WTC11 (cell line): ENCODE measurements around the gene FSCB. TPM values are rescaled to one million over a fixed set of nuclear protein-coding genes. Genes with fewer than 3 reads are reported as not detected.

Experiments
- ATAC-seq: fragments of 200-7000 bp; cut with Tn5 transposase; 2 replicates; pipeline ENCODE4 v1.10.0; 2021; ENCODE audit warnings: mild to moderate bottlenecking, moderate library complexity
- CTCF ChIA-PET: fragments of 300-600 bp; sonication (Branson Sonifier 250); formaldehyde crosslinking; loops from one replicate; lab custom pipeline; 2021; ENCODE audit warnings: antibody characterized with exemption; lab: Charles Lee
- POLR2A ChIA-PET: fragments of 350-600 bp; sonication (Branson Sonifier 250); formaldehyde crosslinking; loops from one replicate; lab custom pipeline; 2021; ENCODE audit warnings: antibody characterized with exemption; lab: Charles Lee
- DNase-seq: peaks from one replicate; pipeline ENCODE4 v3.0.0; 2021; ENCODE audit warnings: low spot score
- H3K27ac Mint-ChIP-seq: 2 replicates; pipeline ENCODE4 v1.8.0; 2021; ENCODE audit warnings: mixed read lengths
- H3K27me3 Mint-ChIP-seq: 2 replicates; pipeline ENCODE4 v1.8.0; 2021; ENCODE audit warnings: low read depth, mild to moderate bottlenecking, moderate library complexity, mixed read lengths
- H3K36me3 Mint-ChIP-seq: 2 replicates; pipeline ENCODE4 v1.8.0; 2021; ENCODE audit warnings: mixed read lengths
- H3K4me1 Mint-ChIP-seq: 2 replicates; pipeline ENCODE4 v1.8.0; 2022; ENCODE audit warnings: mixed read lengths
- H3K4me3 Mint-ChIP-seq: 2 replicates; pipeline ENCODE4 v1.8.0; 2021; ENCODE audit warnings: mild to moderate bottlenecking, moderate library complexity, mixed read lengths
- H3K9me3 Mint-ChIP-seq: 2 replicates; pipeline ENCODE4 v1.8.0; 2021; ENCODE audit warnings: mixed read lengths
- AFF4 ChIP-seq: sonication (generic); formaldehyde crosslinking; IDR thresholded peaks from 2 replicates; pipeline ENCODE4 v1.8.1; 2023; ENCODE audit warnings: mild to moderate bottlenecking, missing genetic modification reagents, borderline replicate concordance
- AR ChIP-seq: fragments of 250-450 bp; sonication (Bioruptor Pico); IDR thresholded peaks from 2 replicates; pipeline ENCODE4 v1.9.0; 2021; ENCODE audit warnings: mild to moderate bottlenecking
- ATF3 ChIP-seq: sonication (generic); formaldehyde crosslinking; conservative IDR thresholded peaks from 2 replicates; pipeline ENCODE4 v1.8.1; 2022; ENCODE audit warnings: mild to moderate bottlenecking, missing genetic modification reagents
- CBFB ChIP-seq: sonication (generic); formaldehyde crosslinking; IDR thresholded peaks from 2 replicates; pipeline ENCODE4 v1.8.1; 2022; ENCODE audit warnings: mild to moderate bottlenecking, low read depth, missing genetic modification reagents
- ELF4 ChIP-seq: sonication (generic); formaldehyde crosslinking; IDR thresholded peaks from 2 replicates; pipeline ENCODE4 v1.8.1; 2022; ENCODE audit warnings: low read depth, mild to moderate bottlenecking, moderate library complexity, missing genetic modification reagents
- JUN ChIP-seq: sonication (generic); formaldehyde crosslinking; IDR thresholded peaks from 2 replicates; pipeline ENCODE4 v1.8.0; 2023; ENCODE audit warnings: mild to moderate bottlenecking, missing genetic modification reagents
- KAT7 ChIP-seq: sonication (generic); formaldehyde crosslinking; IDR thresholded peaks from 2 replicates; pipeline ENCODE4 v1.8.1; 2023; ENCODE audit warnings: missing genetic modification reagents, mild to moderate bottlenecking, borderline replicate concordance
- NFATC4 ChIP-seq: fragments of 250-450 bp; sonication (Bioruptor Pico); IDR thresholded peaks from 2 replicates; pipeline ENCODE4 v1.9.0; 2021; ENCODE audit warnings: mild to moderate bottlenecking
- NFYB ChIP-seq: sonication (generic); formaldehyde crosslinking; conservative IDR thresholded peaks from 2 replicates; pipeline ENCODE4 v1.8.0; 2022; ENCODE audit warnings: low read depth, missing genetic modification reagents
- NR2C2 ChIP-seq: sonication (generic); formaldehyde crosslinking; IDR thresholded peaks from 2 replicates; pipeline ENCODE4 v1.8.0; 2022; ENCODE audit warnings: mild to moderate bottlenecking, missing genetic modification reagents
- RELA ChIP-seq: sonication (generic); formaldehyde crosslinking; IDR thresholded peaks from 2 replicates; pipeline ENCODE4 v1.8.1; 2022; ENCODE audit warnings: missing genetic modification reagents, mild to moderate bottlenecking, borderline replicate concordance
- ZNF121 ChIP-seq: sonication (generic); formaldehyde crosslinking; IDR thresholded peaks from 2 replicates; pipeline ENCODE4 v1.8.0; 2023; ENCODE audit warnings: missing genetic modification reagents
- ZNF232 ChIP-seq: sonication (generic); formaldehyde crosslinking; IDR thresholded peaks from 2 replicates; pipeline ENCODE4 v1.8.0; 2022; ENCODE audit warnings: mild to moderate bottlenecking, missing genetic modification reagents
- ZNF281 ChIP-seq: sonication (generic); formaldehyde crosslinking; IDR thresholded peaks from 2 replicates; pipeline ENCODE4 v1.8.0; 2023; ENCODE audit warnings: mild to moderate bottlenecking, missing genetic modification reagents
- ZNF671 ChIP-seq: fragments of 250-450 bp; sonication (Bioruptor Pico); IDR thresholded peaks from 2 replicates; pipeline ENCODE4 v1.8.0; 2021; ENCODE audit warnings: mild to moderate bottlenecking
- total RNA-seq: library from RNA; stranded (reverse); gene quantifications from 3 replicates; pipeline ENCODE4 v1.2.3, GENCODE V29; 2021
- TF ChIP-seq, protein P1 (sequence below): sonication (generic); formaldehyde crosslinking; IDR thresholded peaks from 2 replicates; pipeline ENCODE4 v1.8.1; 2022; ENCODE audit warnings: low read depth, mild to moderate bottlenecking, moderate library complexity, missing genetic modification reagents, borderline replicate concordance
- TF ChIP-seq, protein P2 (sequence below): sonication (generic); formaldehyde crosslinking; IDR thresholded peaks from 2 replicates; pipeline ENCODE4 v1.8.1; 2023; ENCODE audit warnings: mild to moderate bottlenecking, moderate library complexity, missing genetic modification reagents
- TF ChIP-seq, protein P3 (sequence below): sonication (generic); formaldehyde crosslinking; IDR thresholded peaks from 2 replicates; pipeline ENCODE4 v1.8.0; 2023; ENCODE audit warnings: missing genetic modification reagents
- TF ChIP-seq, protein P4 (sequence below): sonication (generic); formaldehyde crosslinking; IDR thresholded peaks from 2 replicates; pipeline ENCODE4 v1.8.1; 2023; ENCODE audit warnings: mild to moderate bottlenecking, missing genetic modification reagents, moderate library complexity

Gene FSCB
- total RNA-seq, 1 experiment from 2014 or later = not detected

GRCh38 chr14:44462381-44462780, 44.7 kb downstream of the FSCB start:
- TF ChIP-seq NFYB = no peak
- no peak for TF ChIP-seq ZNF232 (CRISPR knock-in tag)
- TF ChIP-seq CBFB (CRISPR knock-in tag) = no peak
- TF ChIP-seq RELA = no peak
- no peak for TF ChIP-seq ZNF671
- no peak for TF ChIP-seq NFATC4
- no peak for TF ChIP-seq ZNF281 (CRISPR knock-in tag)
- TF ChIP-seq ELF4 (CRISPR knock-in tag) = no peak
- no peak for TF ChIP-seq JUN
- TF ChIP-seq, protein P1, sequence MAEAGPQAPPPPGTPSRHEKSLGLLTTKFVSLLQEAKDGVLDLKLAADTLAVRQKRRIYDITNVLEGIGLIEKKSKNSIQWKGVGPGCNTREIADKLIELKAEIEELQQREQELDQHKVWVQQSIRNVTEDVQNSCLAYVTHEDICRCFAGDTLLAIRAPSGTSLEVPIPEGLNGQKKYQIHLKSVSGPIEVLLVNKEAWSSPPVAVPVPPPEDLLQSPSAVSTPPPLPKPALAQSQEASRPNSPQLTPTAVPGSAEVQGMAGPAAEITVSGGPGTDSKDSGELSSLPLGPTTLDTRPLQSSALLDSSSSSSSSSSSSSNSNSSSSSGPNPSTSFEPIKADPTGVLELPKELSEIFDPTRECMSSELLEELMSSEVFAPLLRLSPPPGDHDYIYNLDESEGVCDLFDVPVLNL = no peak
- TF ChIP-seq, protein P2, sequence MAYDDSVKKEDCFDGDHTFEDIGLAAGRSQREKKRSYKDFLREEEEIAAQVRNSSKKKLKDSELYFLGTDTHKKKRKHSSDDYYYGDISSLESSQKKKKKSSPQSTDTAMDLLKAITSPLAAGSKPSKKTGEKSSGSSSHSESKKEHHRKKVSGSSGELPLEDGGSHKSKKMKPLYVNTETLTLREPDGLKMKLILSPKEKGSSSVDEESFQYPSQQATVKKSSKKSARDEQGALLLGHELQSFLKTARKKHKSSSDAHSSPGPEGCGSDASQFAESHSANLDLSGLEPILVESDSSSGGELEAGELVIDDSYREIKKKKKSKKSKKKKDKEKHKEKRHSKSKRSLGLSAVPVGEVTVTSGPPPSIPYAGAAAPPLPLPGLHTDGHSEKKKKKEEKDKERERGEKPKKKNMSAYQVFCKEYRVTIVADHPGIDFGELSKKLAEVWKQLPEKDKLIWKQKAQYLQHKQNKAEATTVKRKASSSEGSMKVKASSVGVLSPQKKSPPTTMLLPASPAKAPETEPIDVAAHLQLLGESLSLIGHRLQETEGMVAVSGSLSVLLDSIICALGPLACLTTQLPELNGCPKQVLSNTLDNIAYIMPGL (CRISPR knock-in tag) = no peak
- no peak for TF ChIP-seq ATF3 (CRISPR knock-in tag)
- TF ChIP-seq, protein P3, sequence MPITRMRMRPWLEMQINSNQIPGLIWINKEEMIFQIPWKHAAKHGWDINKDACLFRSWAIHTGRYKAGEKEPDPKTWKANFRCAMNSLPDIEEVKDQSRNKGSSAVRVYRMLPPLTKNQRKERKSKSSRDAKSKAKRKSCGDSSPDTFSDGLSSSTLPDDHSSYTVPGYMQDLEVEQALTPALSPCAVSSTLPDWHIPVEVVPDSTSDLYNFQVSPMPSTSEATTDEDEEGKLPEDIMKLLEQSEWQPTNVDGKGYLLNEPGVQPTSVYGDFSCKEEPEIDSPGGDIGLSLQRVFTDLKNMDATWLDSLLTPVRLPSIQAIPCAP = no peak
- TF ChIP-seq, all 79 proteins: peak for 0
- Mint-ChIP-seq H3K9me3 (peaks cover 9% of the 10 kb centered on the region), H3K27me3 (no peaks in the 10 kb centered on the region), H3K27ac (no peak overlapping the region), H3K4me3 (no peak overlapping the region), H3K4me1 (peaks cover 7% of the 10 kb centered on the region), H3K36me3 (no peaks in the 10 kb centered on the region)
- no peak for ATAC-seq
- DNase-seq = no peak
- POLR2A ChIA-PET = interaction anchor here (0.5 kb wide), 1 partner anchor 142 kb away, joined by 3 read pairs; no protein-coding TSS in a partner anchor
- CTCF ChIA-PET = no interaction called here

DNA sequence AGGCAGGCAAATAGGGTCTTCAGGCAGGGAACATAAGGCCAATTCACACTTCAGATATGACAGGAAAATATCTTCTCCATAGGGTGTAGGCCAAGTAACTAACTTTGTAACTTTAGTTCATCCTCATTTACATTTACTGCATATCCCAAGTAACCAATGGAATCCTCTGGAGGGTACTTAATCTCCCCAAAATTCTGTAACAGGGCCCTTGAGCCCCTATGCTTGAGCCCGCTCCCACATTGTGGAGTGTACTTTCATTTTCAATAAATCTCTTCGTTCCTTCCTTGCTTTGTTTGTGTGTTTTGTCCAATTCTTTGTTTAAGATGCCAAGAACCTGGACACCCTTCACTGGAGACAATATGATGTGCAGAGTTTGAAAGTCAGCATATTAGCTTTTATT, 45.3 kb downstream of the FSCB start:
- Mint-ChIP-seq H3K4me3 (no peak overlapping the region), H3K36me3 (peaks cover 1% of the 10 kb centered on the region; the same call in 1 of the 2 replicates), H3K27ac (no peak overlapping the region), H3K4me1 (peaks cover 7% of the 10 kb centered on the region), H3K9me3 (peaks cover 15% of the 10 kb centered on the region), H3K27me3 (no peaks in the 10 kb centered on the region)
- ATAC-seq (no peak), DNase-seq (no peak)
- POLR2A ChIA-PET = interaction anchor here (0.5 kb wide), 1 partner anchor 142 kb away, joined by 3 read pairs; no protein-coding TSS in a partner anchor
- CTCF ChIA-PET = no interaction called here
- TF ChIP-seq, protein P4, sequence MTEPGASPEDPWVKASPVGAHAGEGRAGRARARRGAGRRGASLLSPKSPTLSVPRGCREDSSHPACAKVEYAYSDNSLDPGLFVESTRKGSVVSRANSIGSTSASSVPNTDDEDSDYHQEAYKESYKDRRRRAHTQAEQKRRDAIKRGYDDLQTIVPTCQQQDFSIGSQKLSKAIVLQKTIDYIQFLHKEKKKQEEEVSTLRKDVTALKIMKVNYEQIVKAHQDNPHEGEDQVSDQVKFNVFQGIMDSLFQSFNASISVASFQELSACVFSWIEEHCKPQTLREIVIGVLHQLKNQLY (CRISPR knock-in tag) = no peak
- TF ChIP-seq KAT7 (CRISPR knock-in tag) = no peak
- TF ChIP-seq RELA = no peak
- no peak for TF ChIP-seq AFF4 (CRISPR knock-in tag)
- TF ChIP-seq NR2C2 (CRISPR knock-in tag) = no peak
- TF ChIP-seq ZNF121 = no peak
- no peak for TF ChIP-seq AR (CRISPR knock-in tag)
